Stimulated activated CD4-positive, alpha-beta T cell treated with anti-CD3 and anti-CD28 coated beads, TNF-alpha, amount 100 ng/mL, for 24 hours (primary cell): ENCODE data around the gene PRKCE.

Experiments used
- DNase-seq, 3 experiments: peaks; one replicate each; pipeline ENCODE4 v3.0.0-alpha.2; 2020; ENCODE audit warnings: low read depth in 3 of 3

The PRKCE gene

GRCh38 chr2:45859682-45860081 is 208.2 kb downstream of the PRKCE start:
- no peak for DNase-seq

GRCh38 chr2:45860136-45861121 is 209.0 kb downstream of the PRKCE start:
- no peak for DNase-seq

- DNase-seq, result no peak
These were observed 211.4 kb downstream of the PRKCE start for GRCh38 chr2:45862843-45863242.

- no peak for DNase-seq
These were observed 212.6 kb downstream of the PRKCE start for GRCh38 chr2:45864121-45864520.

GRCh38 chr2:45867349-45867748 is 215.9 kb downstream of the PRKCE start:
- DNase-seq, result no peak

- DNase-seq, result no peak
These were observed 216.3 kb downstream of the PRKCE start for GRCh38 chr2:45867800-45868199.

GRCh38 chr2:45869165-45869501 is 217.7 kb downstream of the PRKCE start:
- no peak for DNase-seq

GRCh38 chr2:45871025-45871424 is 219.6 kb downstream of the PRKCE start:
- DNase-seq, result no peak

- no peak for DNase-seq
These were observed 220.1 kb downstream of the PRKCE start for GRCh38 chr2:45871541-45871940.

- DNase-seq, result no peak
These were observed 220.7 kb downstream of the PRKCE start for GRCh38 chr2:45872211-45872610.

GRCh38 chr2:45874344-45874743 is 222.9 kb downstream of the PRKCE start:
- DNase-seq, result no peak

- DNase-seq, result no peak
These were observed 225.1 kb downstream of the PRKCE start for GRCh38 chr2:45876611-45877010.

GRCh38 chr2:45879406-45879805 is 227.9 kb downstream of the PRKCE start:
- DNase-seq, result no peak

- no peak for DNase-seq
These were observed 228.5 kb downstream of the PRKCE start for GRCh38 chr2:45879936-45880335.

- DNase-seq, result no peak
These were observed 230.6 kb downstream of the PRKCE start for GRCh38 chr2:45881970-45882581.

- no peak for DNase-seq
These were observed 231.5 kb downstream of the PRKCE start for GRCh38 chr2:45882707-45883602.

GRCh38 chr2:45883603-45884000 is 232.1 kb downstream of the PRKCE start:
- DNase-seq, result no peak

GRCh38 chr2:45884126-45884525 is 232.7 kb downstream of the PRKCE start:
- DNase-seq, result no peak

GRCh38 chr2:45885171-45885621 is 233.7 kb downstream of the PRKCE start:
- DNase-seq, result no peak

- no peak for DNase-seq
These were observed 234.7 kb downstream of the PRKCE start for GRCh38 chr2:45886171-45886663.

- no peak for DNase-seq
These were observed 236.7 kb downstream of the PRKCE start for GRCh38 chr2:45888167-45888566.

- no peak for DNase-seq
These were observed 237.2 kb downstream of the PRKCE start for GRCh38 chr2:45888641-45889040.
